ENCODE data around the gene THBS2. TPM values are rescaled to one million over a fixed set of nuclear protein-coding genes. Genes with fewer than 3 reads are reported as not detected.

THBS2 gene
- total RNA-seq, 1 donor from 2014 or later = 135 TPM

GRCh38 chr6:169296622-169297021 lies 43.0 kb upstream of the THBS2 start:
- H3K9me3 ChIP-seq (ENCODE audit: insufficient read depth, low read depth, low read length) = no peaks in the 10 kb centered on the region
- Mint-ChIP-seq H3K4me3 (ENCODE audit: unreplicated experiment) (no peak overlapping the region), H3K27me3 (ENCODE audit: low read depth, unreplicated experiment) (no peaks in the 10 kb centered on the region), H3K9me3 (ENCODE audit: unreplicated experiment) (peaks cover 9% of the 10 kb centered on the region), H3K27ac (ENCODE audit: unreplicated experiment) (no peak overlapping the region), H3K36me3 (ENCODE audit: low read depth, unreplicated experiment) (no peaks in the 10 kb centered on the region), H3K4me1 (ENCODE audit: low read depth, unreplicated experiment) (peaks cover 24% of the 10 kb centered on the region)
- H2AFZ ChIP-seq (ENCODE audit: low read depth, low read length) = no peak overlapping the region
- H3K9ac ChIP-seq (ENCODE audit: low read length) = no peak overlapping the region
- H3K27ac ChIP-seq (ENCODE audit: low read depth, low read length) = no peak overlapping the region
- FAIRE-seq (no peak), DNase-seq (ENCODE audit: low read depth) (no peak)
- TF ChIP-seq EZH2 (IDR thresholded peaks at IDR 0.05; ENCODE audit: insufficient read depth, low read length) = no peak
- TF ChIP-seq, protein P1, sequence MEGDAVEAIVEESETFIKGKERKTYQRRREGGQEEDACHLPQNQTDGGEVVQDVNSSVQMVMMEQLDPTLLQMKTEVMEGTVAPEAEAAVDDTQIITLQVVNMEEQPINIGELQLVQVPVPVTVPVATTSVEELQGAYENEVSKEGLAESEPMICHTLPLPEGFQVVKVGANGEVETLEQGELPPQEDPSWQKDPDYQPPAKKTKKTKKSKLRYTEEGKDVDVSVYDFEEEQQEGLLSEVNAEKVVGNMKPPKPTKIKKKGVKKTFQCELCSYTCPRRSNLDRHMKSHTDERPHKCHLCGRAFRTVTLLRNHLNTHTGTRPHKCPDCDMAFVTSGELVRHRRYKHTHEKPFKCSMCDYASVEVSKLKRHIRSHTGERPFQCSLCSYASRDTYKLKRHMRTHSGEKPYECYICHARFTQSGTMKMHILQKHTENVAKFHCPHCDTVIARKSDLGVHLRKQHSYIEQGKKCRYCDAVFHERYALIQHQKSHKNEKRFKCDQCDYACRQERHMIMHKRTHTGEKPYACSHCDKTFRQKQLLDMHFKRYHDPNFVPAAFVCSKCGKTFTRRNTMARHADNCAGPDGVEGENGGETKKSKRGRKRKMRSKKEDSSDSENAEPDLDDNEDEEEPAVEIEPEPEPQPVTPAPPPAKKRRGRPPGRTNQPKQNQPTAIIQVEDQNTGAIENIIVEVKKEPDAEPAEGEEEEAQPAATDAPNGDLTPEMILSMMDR (IDR thresholded peaks at IDR 0.05; ENCODE audit: insufficient read depth, low read depth, low read length) = no peak
- no peak overlapping the region for H3K4me3 ChIP-seq (ENCODE audit: insufficient read depth, low read depth, low read length)
- no peaks in the 10 kb centered on the region for H4K20me1 ChIP-seq (ENCODE audit: insufficient read depth, low read length)
- H3K4me1 ChIP-seq (ENCODE audit: insufficient read depth, low read length) = peaks cover 18% of the 10 kb centered on the region
- no peaks in the 10 kb centered on the region for H3K79me2 ChIP-seq (ENCODE audit: insufficient read depth, low read length)
- no peaks in the 10 kb centered on the region for H3K27me3 ChIP-seq (ENCODE audit: insufficient read depth, low read length)
- H3K36me3 ChIP-seq (ENCODE audit: insufficient read depth, low read length) = no peaks in the 10 kb centered on the region
- no peak overlapping the region for H3K4me2 ChIP-seq (ENCODE audit: low read length)

DNA sequence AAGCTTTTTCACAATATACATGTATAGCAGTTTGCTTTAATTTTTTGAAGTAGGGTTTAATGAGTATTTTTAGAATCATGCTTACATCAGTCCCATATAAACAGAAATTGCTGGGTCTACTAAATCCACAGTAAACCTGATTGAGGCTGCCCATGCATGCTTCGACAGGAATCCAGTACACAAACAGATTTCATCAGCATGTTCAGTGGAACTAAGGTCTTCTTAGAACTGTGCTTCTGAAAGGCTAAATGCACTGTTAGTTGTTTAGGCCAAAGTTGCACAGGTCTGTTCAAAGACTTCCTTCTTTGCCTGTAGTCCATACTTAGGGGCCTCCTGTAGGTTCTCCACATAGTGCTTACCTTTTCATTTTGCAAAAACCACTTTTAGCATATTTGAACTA lies 42.5 kb upstream of the THBS2 start:
- H3K4me1 ChIP-seq (ENCODE audit: insufficient read depth, low read length) = peaks cover 20% of the 10 kb centered on the region
- Mint-ChIP-seq H3K36me3 (ENCODE audit: low read depth, unreplicated experiment) (no peaks in the 10 kb centered on the region), H3K4me3 (ENCODE audit: unreplicated experiment) (no peak overlapping the region), H3K4me1 (ENCODE audit: low read depth, unreplicated experiment) (peaks cover 28% of the 10 kb centered on the region), H3K9me3 (ENCODE audit: unreplicated experiment) (peaks cover 11% of the 10 kb centered on the region), H3K27ac (ENCODE audit: unreplicated experiment) (no peak overlapping the region), H3K27me3 (ENCODE audit: low read depth, unreplicated experiment) (no peaks in the 10 kb centered on the region)
- H3K27me3 ChIP-seq (ENCODE audit: insufficient read depth, low read length) = no peaks in the 10 kb centered on the region
- H2AFZ ChIP-seq (ENCODE audit: low read depth, low read length) = no peak overlapping the region
- no peak for TF ChIP-seq EZH2 (IDR thresholded peaks at IDR 0.05; ENCODE audit: insufficient read depth, low read length)
- TF ChIP-seq, protein P1 (IDR thresholded peaks at IDR 0.05; ENCODE audit: insufficient read depth, low read depth, low read length) = no peak
- H3K27ac ChIP-seq (ENCODE audit: low read depth, low read length) = no peak overlapping the region
- H3K9ac ChIP-seq (ENCODE audit: low read length) = no peak overlapping the region
- H3K4me2 ChIP-seq (ENCODE audit: low read length) = no peak overlapping the region
- H3K79me2 ChIP-seq (ENCODE audit: insufficient read depth, low read length) = no peaks in the 10 kb centered on the region
- no peak overlapping the region for H3K4me3 ChIP-seq (ENCODE audit: insufficient read depth, low read depth, low read length)
- no peaks in the 10 kb centered on the region for H4K20me1 ChIP-seq (ENCODE audit: insufficient read depth, low read length)
- FAIRE-seq = no peak
- no peak for DNase-seq (ENCODE audit: low read depth)
- no peaks in the 10 kb centered on the region for H3K9me3 ChIP-seq (ENCODE audit: insufficient read depth, low read depth, low read length)
- no peaks in the 10 kb centered on the region for H3K36me3 ChIP-seq (ENCODE audit: insufficient read depth, low read length)

GRCh38 chr6:169293196-169293595 lies 39.5 kb upstream of the THBS2 start:
- H3K4me2 ChIP-seq (ENCODE audit: low read length) = peak overlapping the region; percentile 63
- no peaks in the 10 kb centered on the region for H3K27me3 ChIP-seq (ENCODE audit: insufficient read depth, low read length)
- no peaks in the 10 kb centered on the region for H3K36me3 Mint-ChIP-seq (ENCODE audit: low read depth, unreplicated experiment)
- no peaks in the 10 kb centered on the region for H3K27me3 Mint-ChIP-seq (ENCODE audit: low read depth, unreplicated experiment)
- no peak overlapping the region for H2AFZ ChIP-seq (ENCODE audit: low read depth, low read length)
- peaks cover 47% of the 10 kb centered on the region for H3K4me1 Mint-ChIP-seq (ENCODE audit: low read depth, unreplicated experiment)
- H3K4me1 ChIP-seq (ENCODE audit: insufficient read depth, low read length) = peaks cover 26% of the 10 kb centered on the region
- no peaks in the 10 kb centered on the region for H3K36me3 ChIP-seq (ENCODE audit: insufficient read depth, low read length)
- no peaks in the 10 kb centered on the region for H3K9me3 ChIP-seq (ENCODE audit: insufficient read depth, low read depth, low read length)
- no peak overlapping the region for H3K4me3 Mint-ChIP-seq (ENCODE audit: unreplicated experiment)
- H3K79me2 ChIP-seq (ENCODE audit: insufficient read depth, low read length) = no peaks in the 10 kb centered on the region
- H3K27ac ChIP-seq (ENCODE audit: low read depth, low read length) = peak overlapping the region; percentile 54
- FAIRE-seq = no peak
- H3K9ac ChIP-seq (ENCODE audit: low read length) = no peak overlapping the region
- TF ChIP-seq EZH2 (IDR thresholded peaks at IDR 0.05; ENCODE audit: insufficient read depth, low read length) = no peak
- TF ChIP-seq, protein P1 (IDR thresholded peaks at IDR 0.05; ENCODE audit: insufficient read depth, low read depth, low read length) = no peak
- H3K27ac Mint-ChIP-seq (ENCODE audit: unreplicated experiment) = peak overlapping the region; percentile 12
- no peak overlapping the region for H3K4me3 ChIP-seq (ENCODE audit: insufficient read depth, low read depth, low read length)
- H3K9me3 Mint-ChIP-seq (ENCODE audit: unreplicated experiment) = peaks cover 12% of the 10 kb centered on the region
- DNase-seq (ENCODE audit: low read depth) = no peak
- no peaks in the 10 kb centered on the region for H4K20me1 ChIP-seq (ENCODE audit: insufficient read depth, low read length)
